K562 (cell line): ENCODE measurements around the gene CRB2. TPM values are rescaled to one million over a fixed set of nuclear protein-coding genes. Genes with fewer than 3 reads are reported as not detected.

Experiments
- ARID1B ChIP-seq: fragments of 450-650 bp; IDR thresholded peaks from 2 replicates; pipeline ENCODE4 v1.6.1; 2016; ENCODE audit warnings: antibody characterized with exemption, mild to moderate bottlenecking, inconsistent platforms
- ATF1 ChIP-seq, 2 experiments: fragments of 450-650 bp in 1 of 2; IDR thresholded peaks; 2 replicates each; pipeline ENCODE4 v1.6.1; 2016; ENCODE audit warnings: missing compliant biosample characterization in 1 of 2, missing genetic modification characterization in 1 of 2
- BRCA1 ChIP-seq, 2 experiments: fragments of 450-650 bp in 1 of 2; sonication (generic) in 1 of 2; formaldehyde crosslinking in 1 of 2; IDR thresholded peaks; 2 replicates each; pipeline versions ENCODE4 v1.5.0 to v1.6.1; 2017 to 2020; ENCODE audit warnings: mild to moderate bottlenecking in 1 of 2, missing genetic modification reagents in 1 of 2
- CBX2 ChIP-seq: fragments of 200-600 bp; sonication (generic); IDR thresholded peaks from one replicate; pipeline ENCODE4 v1.6.1; 2012; ENCODE audit warnings: mild to moderate bottlenecking, low read length, inconsistent platforms; ENCODE audit not compliant: insufficient read depth, poor library complexity, severe bottlenecking
- CBX8 ChIP-seq: fragments of 200-600 bp; sonication (generic); IDR thresholded peaks from 2 replicates; pipeline ENCODE4 v1.6.1; 2012; ENCODE audit warnings: borderline replicate concordance, mixed run types, low read depth, mild to moderate bottlenecking, moderate library complexity, mixed read lengths, low read length, control low read depth, inconsistent platforms; ENCODE audit not compliant: poor library complexity, severe bottlenecking; ENCODE audit errors: extremely low read depth
- FOXP1 ChIP-seq: sonication (generic); formaldehyde crosslinking; IDR thresholded peaks from 2 replicates; pipeline ENCODE4 v1.8.0; 2022; ENCODE audit warnings: mild to moderate bottlenecking, missing genetic modification reagents
- HDAC3 ChIP-seq: fragments of 450-650 bp; IDR thresholded peaks from 2 replicates; pipeline ENCODE4 v1.6.1; 2018; ENCODE audit warnings: borderline replicate concordance, mild to moderate bottlenecking, moderate library complexity; ENCODE audit not compliant: partially characterized antibody
- KLF6 ChIP-seq: fragments of 250-450 bp; sonication (Bioruptor Pico); IDR thresholded peaks from 2 replicates; pipeline ENCODE4 v1.4.0; 2020; ENCODE audit warnings: mild to moderate bottlenecking, moderate library complexity, borderline replicate concordance
- MBD2 ChIP-seq: sonication (generic); IDR thresholded peaks from 2 replicates; pipeline ENCODE4 v1.6.1; 2016; ENCODE audit warnings: low read depth, borderline replicate concordance
- MTA2 ChIP-seq: fragments of 450-650 bp; IDR thresholded peaks from 2 replicates; pipeline ENCODE4 v1.6.1; 2016; ENCODE audit warnings: low read depth
- TAF15 ChIP-seq: fragments of 200-400 bp; formaldehyde crosslinking; IDR thresholded peaks from 2 replicates; pipeline ENCODE4 v1.6.1; 2017; ENCODE audit warnings: mild to moderate bottlenecking, low read depth, low read length, moderate library complexity
- ZFP1 ChIP-seq: fragments of 450-650 bp; formaldehyde crosslinking; IDR thresholded peaks from 2 replicates; pipeline ENCODE4 v1.4.0; 2020; ENCODE audit warnings: mild to moderate bottlenecking, mixed read lengths
- ZNF134 ChIP-seq: fragments of 250-450 bp; sonication (Bioruptor Pico); conservative IDR thresholded peaks from 2 replicates; pipeline ENCODE4 v1.4.0; 2020
- ZNF583 ChIP-seq: fragments of 250-450 bp; sonication (Bioruptor Pico); IDR thresholded peaks from 2 replicates; pipeline ENCODE4 v1.4.0; 2020
- ZNF717 ChIP-seq: fragments of 250-450 bp; sonication (Bioruptor Pico); IDR thresholded peaks from 2 replicates; pipeline ENCODE4 v1.5.0; 2021
- ZNF830 ChIP-seq: fragments of 250-450 bp; sonication (Bioruptor Pico); IDR thresholded peaks from 2 replicates; pipeline ENCODE4 v1.5.0; 2021; ENCODE audit warnings: mild to moderate bottlenecking
- polyA plus RNA-seq, 8 experiments: library from polyadenylated mRNA; depleted of rRNA in 4 of 8; stranded (reverse) in 5 of 8; unstranded in 3 of 8; fragments of >200 nt; fragmentation: Nextera tagmentation in 2 of 8; fragmentation: Illumina TruSeq in 1 of 8; extraction: Ambion mirVana in 2 of 8; extraction: Trizol in 1 of 8; gene quantifications; 2 replicates each; pipeline versions ENCODE4 v1.2.1 to v1.2.3, GENCODE V29; 2011 to 2014; ENCODE audit warnings: inconsistent platforms in 1 of 8, missing spikeins in 1 of 8
- total RNA-seq, 7 experiments: library from RNA; depleted of rRNA in 6 of 7; stranded (reverse); fragments of >200 nt in 6 of 7; fragmentation: Illumina TruSeq in 2 of 7; extraction: Trizol in 2 of 7; gene quantifications; 2 replicates each; pipeline versions ENCODE4 v1.2.1 to v1.2.3, GENCODE V29; 2011 to 2021; ENCODE audit warnings: low replicate concordance in 1 of 7
- TF ChIP-seq, protein P1 (sequence below): sonication (generic); formaldehyde crosslinking; IDR thresholded peaks from 2 replicates; pipeline ENCODE4 v1.8.1; 2023; ENCODE audit warnings: mild to moderate bottlenecking, missing genetic modification reagents
- TF ChIP-seq, protein P2 (sequence below): fragments of 450-650 bp; IDR thresholded peaks from one replicate; pipeline ENCODE4 v1.6.1; 2018; ENCODE audit warnings: mild to moderate bottlenecking, moderate library complexity; ENCODE audit not compliant: partially characterized antibody
- TF ChIP-seq, protein P3 (sequence below), 2 experiments: fragments of 200-800 bp in 1 of 2; sonication (Bioruptor generic) in 1 of 2; sonication (generic) in 1 of 2; formaldehyde crosslinking in 1 of 2; IDR thresholded peaks in 1 of 2; conservative IDR thresholded peaks in 1 of 2; 2 replicates each; pipeline versions ENCODE4 v1.5.0 to v1.6.1; 2016 to 2020; ENCODE audit warnings: missing compliant biosample characterization in 1 of 2, missing genetic modification characterization in 1 of 2, missing genetic modification reagents in 1 of 2
- TF ChIP-seq, protein P4 (sequence below): fragments of 250-450 bp; sonication (Bioruptor Pico); IDR thresholded peaks from 2 replicates; pipeline ENCODE4 v1.4.0; 2020

CRB2 gene
- total and polyA plus RNA-seq, 9 of the 15 experiments (the other 6 are each of a cell fraction or from before 2014, with no cell fraction given) = 0.13 to 1.2 (median 0.25) TPM; not detected in 2

DNA sequence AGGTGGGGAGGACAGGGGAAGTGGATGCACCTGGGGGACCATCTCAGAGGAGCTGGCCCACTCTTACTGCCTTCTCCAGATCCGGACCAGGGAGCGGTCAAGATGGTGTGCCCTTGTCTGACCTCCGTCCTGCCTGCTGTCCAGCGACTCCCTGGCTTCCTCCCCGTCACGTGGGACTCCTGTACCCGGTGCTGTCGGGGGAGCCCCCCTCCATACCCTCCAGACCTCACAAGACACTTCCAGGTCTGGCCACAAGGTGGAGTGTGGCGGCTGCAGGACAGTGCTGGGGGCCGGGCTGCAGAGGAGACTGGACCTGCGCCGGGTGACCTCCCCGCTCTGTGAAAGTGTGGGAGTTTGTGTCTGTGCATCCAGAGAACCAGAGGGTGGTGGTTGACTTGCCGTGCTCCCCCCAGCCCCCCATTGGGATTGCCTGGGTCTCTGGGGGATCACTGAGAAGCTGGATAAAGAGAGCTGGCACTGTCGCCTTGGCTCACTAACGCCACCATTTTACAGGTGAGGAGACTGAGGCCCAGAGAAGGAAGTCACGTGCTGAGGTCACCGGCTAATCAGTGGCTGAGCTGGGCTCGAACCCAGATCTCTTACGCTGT is 1.9 kb upstream of the CRB2 start (continued):
- no peak for TF ChIP-seq MBD2
- TF ChIP-seq CBX2 = no peak
- TF ChIP-seq TAF15 = no peak
- TF ChIP-seq ZNF830 (CRISPR knock-in tag) = no peak
- TF ChIP-seq HDAC3 = no peak
- TF ChIP-seq ZNF717 (CRISPR knock-in tag) = no peak
- no peak for TF ChIP-seq ZFP1
- TF ChIP-seq ZNF583 (CRISPR knock-in tag) = no peak
- TF ChIP-seq, protein P1, sequence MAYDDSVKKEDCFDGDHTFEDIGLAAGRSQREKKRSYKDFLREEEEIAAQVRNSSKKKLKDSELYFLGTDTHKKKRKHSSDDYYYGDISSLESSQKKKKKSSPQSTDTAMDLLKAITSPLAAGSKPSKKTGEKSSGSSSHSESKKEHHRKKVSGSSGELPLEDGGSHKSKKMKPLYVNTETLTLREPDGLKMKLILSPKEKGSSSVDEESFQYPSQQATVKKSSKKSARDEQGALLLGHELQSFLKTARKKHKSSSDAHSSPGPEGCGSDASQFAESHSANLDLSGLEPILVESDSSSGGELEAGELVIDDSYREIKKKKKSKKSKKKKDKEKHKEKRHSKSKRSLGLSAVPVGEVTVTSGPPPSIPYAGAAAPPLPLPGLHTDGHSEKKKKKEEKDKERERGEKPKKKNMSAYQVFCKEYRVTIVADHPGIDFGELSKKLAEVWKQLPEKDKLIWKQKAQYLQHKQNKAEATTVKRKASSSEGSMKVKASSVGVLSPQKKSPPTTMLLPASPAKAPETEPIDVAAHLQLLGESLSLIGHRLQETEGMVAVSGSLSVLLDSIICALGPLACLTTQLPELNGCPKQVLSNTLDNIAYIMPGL = no peak
- TF ChIP-seq FOXP1 (CRISPR knock-in tag) = peak; percentile 68; the same call in 1 of the 2 replicates
- TF ChIP-seq ARID1B = no peak
- no peak for TF ChIP-seq ATF1 (CRISPR knock-in tag; IDR thresholded peaks at IDR 0.05)
- peak; percentile 33 for TF ChIP-seq ATF1 (tag; IDR thresholded peaks at IDR 0.05)
- TF ChIP-seq BRCA1 (IDR thresholded peaks at IDR 0.05) = no peak
- TF ChIP-seq BRCA1 (CRISPR knock-in tag; IDR thresholded peaks at IDR 0.05) = no peak
- TF ChIP-seq, protein P2, sequence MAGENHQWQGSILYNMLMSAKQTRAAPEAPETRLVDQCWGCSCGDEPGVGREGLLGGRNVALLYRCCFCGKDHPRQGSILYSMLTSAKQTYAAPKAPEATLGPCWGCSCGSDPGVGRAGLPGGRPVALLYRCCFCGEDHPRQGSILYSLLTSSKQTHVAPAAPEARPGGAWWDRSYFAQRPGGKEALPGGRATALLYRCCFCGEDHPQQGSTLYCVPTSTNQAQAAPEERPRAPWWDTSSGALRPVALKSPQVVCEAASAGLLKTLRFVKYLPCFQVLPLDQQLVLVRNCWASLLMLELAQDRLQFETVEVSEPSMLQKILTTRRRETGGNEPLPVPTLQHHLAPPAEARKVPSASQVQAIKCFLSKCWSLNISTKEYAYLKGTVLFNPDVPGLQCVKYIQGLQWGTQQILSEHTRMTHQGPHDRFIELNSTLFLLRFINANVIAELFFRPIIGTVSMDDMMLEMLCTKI = no peak
- TF ChIP-seq ZNF134 (CRISPR knock-in tag) = peak; percentile 80
- TF ChIP-seq KLF6 (CRISPR knock-in tag) = no peak
- TF ChIP-seq, protein P3, sequence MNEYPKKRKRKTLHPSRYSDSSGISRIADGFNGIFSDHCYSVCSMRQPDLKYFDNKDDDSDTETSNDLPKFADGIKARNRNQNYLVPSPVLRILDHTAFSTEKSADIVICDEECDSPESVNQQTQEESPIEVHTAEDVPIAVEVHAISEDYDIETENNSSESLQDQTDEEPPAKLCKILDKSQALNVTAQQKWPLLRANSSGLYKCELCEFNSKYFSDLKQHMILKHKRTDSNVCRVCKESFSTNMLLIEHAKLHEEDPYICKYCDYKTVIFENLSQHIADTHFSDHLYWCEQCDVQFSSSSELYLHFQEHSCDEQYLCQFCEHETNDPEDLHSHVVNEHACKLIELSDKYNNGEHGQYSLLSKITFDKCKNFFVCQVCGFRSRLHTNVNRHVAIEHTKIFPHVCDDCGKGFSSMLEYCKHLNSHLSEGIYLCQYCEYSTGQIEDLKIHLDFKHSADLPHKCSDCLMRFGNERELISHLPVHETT (CRISPR knock-in tag; conservative IDR thresholded peaks at IDR 0.05 in 1 of 2, IDR thresholded peaks at IDR 0.05 in 1 of 2) = no peak
- TF ChIP-seq, protein P4, sequence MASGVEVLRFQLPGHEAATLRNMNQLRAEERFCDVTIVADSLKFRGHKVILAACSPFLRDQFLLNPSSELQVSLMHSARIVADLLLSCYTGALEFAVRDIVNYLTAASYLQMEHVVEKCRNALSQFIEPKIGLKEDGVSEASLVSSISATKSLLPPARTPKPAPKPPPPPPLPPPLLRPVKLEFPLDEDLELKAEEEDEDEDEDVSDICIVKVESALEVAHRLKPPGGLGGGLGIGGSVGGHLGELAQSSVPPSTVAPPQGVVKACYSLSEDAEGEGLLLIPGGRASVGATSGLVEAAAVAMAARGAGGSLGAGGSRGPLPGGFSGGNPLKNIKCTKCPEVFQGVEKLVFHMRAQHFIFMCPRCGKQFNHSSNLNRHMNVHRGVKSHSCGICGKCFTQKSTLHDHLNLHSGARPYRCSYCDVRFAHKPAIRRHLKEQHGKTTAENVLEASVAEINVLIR (CRISPR knock-in tag) = no peak
- no peak for TF ChIP-seq CBX8
- TF ChIP-seq MTA2 = no peak
